RWPE2 (cell line): ENCODE results near the gene CHST15.

Experiments used
- ATAC-seq: fragments of 200-7000 bp; cut with Tn5 transposase; 3 replicates; pipeline ENCODE4 v1.9.1; 2021; ENCODE audit warnings: low read depth
- DNase-seq: peaks from one replicate; pipeline ENCODE4 v3.0.0-alpha.2; 2020; ENCODE audit warnings: low spot score
- H3K27ac ChIP-seq: fragments of 450-650 bp; 2 replicates; pipeline ENCODE4 v1.5.1; 2017; ENCODE audit warnings: mild to moderate bottlenecking; ENCODE audit not compliant: poor library complexity, severe bottlenecking
- H3K27me3 ChIP-seq: fragments of 250-450 bp; sonication (Bioruptor Pico); 2 replicates; pipeline ENCODE4 v1.5.1; 2021; ENCODE audit warnings: mild to moderate bottlenecking, moderate library complexity; ENCODE audit not compliant: insufficient read depth, poor library complexity, severe bottlenecking
- H3K36me3 ChIP-seq: fragments of 250-450 bp; sonication (Bioruptor Pico); 2 replicates; pipeline ENCODE4 v1.5.1; 2020; ENCODE audit warnings: low read depth, mild to moderate bottlenecking, moderate library complexity
- H3K4me1 ChIP-seq: fragments of 250-450 bp; sonication (Bioruptor Pico); 2 replicates; pipeline ENCODE4 v1.5.1; 2021; ENCODE audit warnings: mild to moderate bottlenecking, moderate library complexity; ENCODE audit not compliant: insufficient read depth, poor library complexity, severe bottlenecking
- H3K4me3 ChIP-seq: fragments of 250-450 bp; sonication (Bioruptor Pico); 2 replicates; pipeline ENCODE4 v1.5.1; 2021; ENCODE audit warnings: mild to moderate bottlenecking, moderate library complexity; ENCODE audit not compliant: severe bottlenecking
- H3K9me3 ChIP-seq: fragments of 250-450 bp; sonication (Bioruptor Pico); 2 replicates; pipeline ENCODE4 v1.5.1; 2021; ENCODE audit warnings: mild to moderate bottlenecking, moderate library complexity; ENCODE audit not compliant: severe bottlenecking
- TF ChIP-seq, protein P1 (sequence below): fragments of 450-650 bp; IDR thresholded peaks from one replicate; pipeline ENCODE4 v1.5.1; 2017; ENCODE audit warnings: mild to moderate bottlenecking, moderate library complexity; ENCODE audit not compliant: poor library complexity, severe bottlenecking

The CHST15 gene

DNA sequence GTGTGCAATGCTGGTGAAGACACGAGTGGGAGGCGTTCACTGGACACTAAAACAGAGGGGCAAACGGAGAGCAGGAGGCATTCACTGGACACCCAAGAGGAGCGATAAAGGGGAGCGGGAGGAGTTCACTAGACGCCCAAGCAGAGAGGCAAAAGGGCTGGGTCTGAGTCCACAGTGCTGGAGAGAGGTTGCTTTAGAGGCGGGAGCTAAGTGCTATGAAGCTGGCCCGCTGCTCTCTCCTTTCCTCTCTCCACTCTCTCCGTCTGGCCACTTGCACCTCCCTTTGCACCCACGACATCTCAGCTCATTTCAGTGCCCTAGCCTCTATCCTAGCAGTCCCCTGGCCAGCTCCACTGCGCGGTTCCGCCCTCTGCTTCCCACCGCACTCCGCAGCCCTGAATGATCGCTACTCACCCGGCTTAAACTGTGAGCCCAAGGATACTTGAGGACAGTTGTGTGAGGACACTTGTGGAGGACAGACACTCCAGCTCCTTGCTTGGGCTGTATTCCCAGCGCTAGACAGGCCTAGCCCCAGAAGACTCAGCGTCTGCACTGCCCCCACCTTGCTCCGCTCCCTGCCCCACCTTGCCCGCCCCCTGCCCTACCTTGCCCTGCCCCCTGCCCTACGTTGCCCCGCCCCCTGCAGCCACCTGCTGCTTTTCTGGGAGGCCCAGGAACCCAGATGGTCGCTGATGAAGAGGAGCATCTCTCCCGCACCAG, 123.0 kb downstream of the CHST15 start:
- Histone ChIP-seq H3K27me3 (peaks cover 19% of the 10 kb centered on the region), H3K27ac (no peak overlapping the region), H3K9me3 (no peaks in the 10 kb centered on the region), H3K36me3 (no peaks in the 10 kb centered on the region), H3K4me3 (no peak overlapping the region), H3K4me1 (no peaks in the 10 kb centered on the region)
- DNase-seq (no peak), ATAC-seq (peak; percentile 28)
- TF ChIP-seq, protein P1, sequence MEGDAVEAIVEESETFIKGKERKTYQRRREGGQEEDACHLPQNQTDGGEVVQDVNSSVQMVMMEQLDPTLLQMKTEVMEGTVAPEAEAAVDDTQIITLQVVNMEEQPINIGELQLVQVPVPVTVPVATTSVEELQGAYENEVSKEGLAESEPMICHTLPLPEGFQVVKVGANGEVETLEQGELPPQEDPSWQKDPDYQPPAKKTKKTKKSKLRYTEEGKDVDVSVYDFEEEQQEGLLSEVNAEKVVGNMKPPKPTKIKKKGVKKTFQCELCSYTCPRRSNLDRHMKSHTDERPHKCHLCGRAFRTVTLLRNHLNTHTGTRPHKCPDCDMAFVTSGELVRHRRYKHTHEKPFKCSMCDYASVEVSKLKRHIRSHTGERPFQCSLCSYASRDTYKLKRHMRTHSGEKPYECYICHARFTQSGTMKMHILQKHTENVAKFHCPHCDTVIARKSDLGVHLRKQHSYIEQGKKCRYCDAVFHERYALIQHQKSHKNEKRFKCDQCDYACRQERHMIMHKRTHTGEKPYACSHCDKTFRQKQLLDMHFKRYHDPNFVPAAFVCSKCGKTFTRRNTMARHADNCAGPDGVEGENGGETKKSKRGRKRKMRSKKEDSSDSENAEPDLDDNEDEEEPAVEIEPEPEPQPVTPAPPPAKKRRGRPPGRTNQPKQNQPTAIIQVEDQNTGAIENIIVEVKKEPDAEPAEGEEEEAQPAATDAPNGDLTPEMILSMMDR: no peak

DNA sequence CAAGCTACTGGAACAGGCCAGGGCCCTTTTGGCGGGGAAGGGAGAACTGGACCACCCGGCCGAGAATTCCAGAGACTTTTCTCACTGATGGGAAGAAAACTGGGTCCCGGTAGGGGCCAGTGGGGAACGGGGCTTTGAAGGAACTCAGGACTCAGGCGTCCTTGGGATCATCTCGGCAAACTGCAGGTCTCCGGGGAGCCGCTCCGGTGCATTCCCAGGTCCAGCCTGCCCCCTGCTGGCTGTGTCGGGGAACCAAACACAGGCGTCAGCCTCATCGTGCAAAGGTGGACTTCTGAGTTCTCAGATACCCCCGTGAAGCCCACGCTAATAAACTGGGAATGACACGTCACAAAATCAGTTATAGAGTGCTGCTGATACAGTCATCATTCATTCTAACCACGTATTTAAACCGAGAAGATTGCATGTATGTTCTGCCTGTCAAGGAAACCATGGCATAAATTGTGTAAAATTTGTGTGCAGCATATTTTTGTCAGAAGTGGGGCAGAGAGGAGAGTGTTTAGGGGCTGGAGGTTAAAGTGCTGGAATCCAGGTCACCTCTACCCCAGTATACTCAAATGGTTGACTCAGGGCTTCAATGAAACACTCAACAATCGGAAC, 125.7 kb downstream of the CHST15 start:
- Histone ChIP-seq H3K9me3 (no peaks in the 10 kb centered on the region), H3K36me3 (no peaks in the 10 kb centered on the region), H3K27ac (no peak overlapping the region), H3K4me3 (no peak overlapping the region), H3K27me3 (peaks cover 19% of the 10 kb centered on the region), H3K4me1 (no peaks in the 10 kb centered on the region)
- ATAC-seq (peak; percentile 73), DNase-seq (peak; percentile 62)
- TF ChIP-seq, protein P1: peak; percentile 85

DNA sequence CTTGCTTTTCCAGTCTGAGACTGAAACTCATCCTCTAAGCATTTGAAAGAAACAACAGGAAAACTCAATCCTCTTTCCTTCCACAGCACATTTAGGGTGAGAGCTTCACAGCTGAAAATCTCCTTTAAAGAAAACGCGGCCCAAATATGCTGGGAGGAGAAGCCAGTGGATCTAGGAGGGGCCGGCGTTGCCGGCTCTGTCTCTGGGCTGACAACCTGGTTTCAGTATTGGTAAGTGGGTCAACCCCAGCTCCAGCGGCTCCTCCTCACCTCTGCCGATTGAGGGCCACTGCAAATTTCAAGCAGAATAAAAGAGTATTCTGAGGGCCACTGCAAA, 126.5 kb downstream of the CHST15 start:
- Histone ChIP-seq H3K4me1 (no peaks in the 10 kb centered on the region), H3K27me3 (peaks cover 17% of the 10 kb centered on the region), H3K4me3 (no peak overlapping the region), H3K27ac (no peak overlapping the region), H3K9me3 (no peaks in the 10 kb centered on the region), H3K36me3 (no peaks in the 10 kb centered on the region)
- no peak for DNase-seq
- ATAC-seq: no peak
- TF ChIP-seq, protein P1: no peak

DNA sequence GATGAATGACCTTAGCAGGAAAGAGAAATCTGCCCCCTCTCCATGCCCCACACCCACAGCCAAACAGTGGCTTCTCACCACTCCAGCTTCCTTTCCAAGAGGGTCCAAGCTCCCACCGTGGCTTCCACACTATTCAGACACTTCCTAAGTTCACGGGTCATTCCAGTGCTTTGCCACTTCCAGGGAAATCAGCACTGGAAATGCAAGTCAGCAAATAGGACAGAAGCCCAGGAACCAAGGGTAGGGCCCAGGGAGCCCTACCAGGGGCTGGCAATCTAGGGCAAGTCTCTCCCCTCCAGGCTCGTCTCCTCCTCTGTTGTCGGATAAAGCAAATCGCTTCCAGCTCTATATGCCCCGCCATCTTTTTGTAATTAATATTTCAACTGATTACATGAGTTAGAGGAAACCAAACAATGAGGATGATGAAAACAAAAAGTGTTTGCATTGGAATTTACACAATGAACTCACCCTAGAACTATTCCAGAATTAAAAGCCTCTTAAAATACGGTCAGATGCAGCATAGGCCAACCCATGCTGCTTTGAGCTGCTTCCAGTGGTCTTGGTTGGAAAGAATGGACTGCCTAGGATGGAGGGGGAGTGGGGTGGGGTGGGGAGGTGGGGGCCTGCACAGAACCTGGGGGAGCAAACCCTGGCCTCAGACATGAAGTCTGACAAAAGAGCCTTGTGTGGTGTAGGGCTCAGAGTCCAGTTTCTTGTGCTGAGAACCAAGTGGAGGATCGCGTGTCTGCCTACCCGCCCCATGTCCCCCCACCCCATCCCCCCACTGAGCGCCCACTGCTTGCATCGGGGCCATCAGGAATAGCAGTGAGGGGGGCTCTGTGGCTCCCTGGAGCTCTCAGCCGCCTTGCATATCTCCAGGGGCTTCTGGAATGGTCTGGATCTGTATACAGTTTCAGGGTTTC, 127.2 kb downstream of the CHST15 start:
- ATAC-seq (no peak), DNase-seq (no peak)
- Histone ChIP-seq H3K9me3 (no peaks in the 10 kb centered on the region), H3K36me3 (no peaks in the 10 kb centered on the region), H3K27me3 (peaks cover 17% of the 10 kb centered on the region), H3K4me1 (no peaks in the 10 kb centered on the region), H3K27ac (no peak overlapping the region), H3K4me3 (no peak overlapping the region)
- TF ChIP-seq, protein P1: no peak
